Measurements from ENCODE around the gene VPS29.
A peak's percentile ranks its signal among the peaks of the same experiment; 100 is the strongest.
"Not testable (repeated sequence)": the region's sequence is repeated elsewhere in the genome, so short reads cannot be mapped to it uniquely, and the experiment has no call there.

VPS29 gene

DNA sequence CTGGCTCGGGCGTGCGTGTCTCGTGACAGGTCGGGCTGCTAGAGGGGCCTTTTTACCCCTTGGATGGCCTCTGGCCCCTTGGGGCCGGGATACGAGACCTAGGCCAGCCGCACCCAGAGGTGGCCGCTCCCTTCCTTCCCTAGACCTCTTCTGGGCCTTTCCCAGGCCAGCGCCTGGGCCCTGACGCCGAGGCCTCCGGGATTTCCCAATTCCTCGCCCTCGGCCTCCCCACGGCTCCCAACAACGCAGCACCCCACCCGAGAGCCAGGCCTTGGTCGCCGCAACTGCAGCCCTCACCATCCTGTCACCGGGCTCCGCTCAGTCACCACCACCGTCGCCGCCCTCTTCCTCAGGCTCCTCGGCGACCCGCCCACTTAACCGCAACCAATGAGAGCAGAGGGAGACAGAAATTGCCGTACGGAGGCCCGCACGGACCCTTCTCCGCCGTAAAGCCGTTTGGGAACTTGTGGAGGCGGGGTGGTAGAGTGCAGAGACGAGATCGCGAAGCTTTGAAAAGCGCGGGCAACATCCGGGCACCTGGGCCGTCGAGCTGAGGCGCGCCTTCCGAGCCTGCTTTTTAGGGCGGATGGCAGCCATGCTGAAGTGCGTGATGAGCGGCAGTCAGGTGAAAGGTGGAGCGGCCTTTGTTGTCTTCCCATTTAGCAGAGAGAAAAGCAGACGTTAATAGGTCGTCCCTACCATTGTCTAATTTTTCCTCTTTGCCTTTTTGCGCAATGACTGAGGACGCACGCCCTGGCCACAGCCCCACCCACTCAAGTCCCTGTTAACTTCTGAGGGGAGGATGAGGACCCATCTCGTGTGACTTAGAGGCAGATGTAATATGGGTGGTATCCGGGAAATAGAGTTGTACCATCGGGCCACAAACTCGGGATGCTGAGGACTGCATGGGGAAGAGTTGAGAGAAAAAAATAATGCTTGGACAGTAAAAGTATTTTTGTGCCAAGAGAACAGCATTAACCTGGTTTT lies at the start of gene VPS29, which contains the start of gene RAD9B:
Gene VPS29, minus strand, starts transcription at position 360 of the 987 bp plus-strand sequence. Its CDS starts 60 bp downstream, at position 300.
Gene RAD9B, plus strand, starts transcription at position 580 of the 987 bp plus-strand sequence. Its CDS starts 7 bp downstream, at position 587.
- DNase-seq (ENCODE audit: low spot score), result peak; percentile 97

GRCh38 chr12:110550981-110551380 lies 49.1 kb upstream of the VPS29 start:
- DNase-seq (ENCODE audit: low spot score), result no peak

GRCh38 chr12:110549716-110550115 lies 47.8 kb upstream of the VPS29 start:
- no peak for DNase-seq (ENCODE audit: low spot score)

DNA sequence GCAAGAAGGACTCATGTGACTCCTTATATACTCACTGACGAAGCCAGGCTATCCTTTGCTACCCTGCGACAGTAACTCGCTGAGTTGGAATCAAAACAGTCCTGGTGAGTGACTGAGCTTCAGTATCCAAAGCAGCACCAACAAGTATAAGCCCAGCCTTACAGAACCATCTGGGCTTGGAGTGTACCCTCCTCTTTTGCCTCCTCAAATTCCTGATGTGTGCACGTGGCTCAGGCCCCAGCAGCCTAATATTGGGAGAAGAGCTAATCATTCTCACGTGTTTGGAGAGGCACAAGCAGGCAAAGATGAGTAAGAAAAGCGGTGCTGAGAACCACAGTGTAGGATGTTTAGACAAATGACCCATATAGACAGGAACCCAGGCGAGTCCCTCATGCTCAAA lies 46.8 kb upstream of the VPS29 start:
- DNase-seq (ENCODE audit: low spot score), result no peak

DNA sequence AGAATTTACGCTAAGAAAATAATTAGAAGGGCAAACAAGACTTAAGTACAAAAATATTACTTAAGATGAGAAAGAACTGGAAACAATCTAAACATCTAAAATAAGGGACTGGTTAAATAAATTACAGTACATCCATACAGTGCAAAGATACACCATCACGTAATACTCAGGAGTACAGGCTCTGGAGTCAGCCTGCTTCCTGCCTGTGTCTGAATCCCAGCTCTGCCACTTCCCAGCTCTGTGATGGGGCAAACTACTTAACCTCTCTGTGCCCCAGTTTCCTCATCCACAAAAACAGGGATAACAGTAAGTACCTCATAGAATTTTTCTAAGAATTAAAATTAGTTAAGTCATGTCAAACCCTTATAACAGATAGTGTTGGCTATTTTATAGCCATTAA lies 45.2 kb upstream of the VPS29 start:
- no peak for DNase-seq (ENCODE audit: low spot score)

GRCh38 chr12:110546339-110546738 lies 44.4 kb upstream of the VPS29 start:
- no peak for DNase-seq (ENCODE audit: low spot score)

DNA sequence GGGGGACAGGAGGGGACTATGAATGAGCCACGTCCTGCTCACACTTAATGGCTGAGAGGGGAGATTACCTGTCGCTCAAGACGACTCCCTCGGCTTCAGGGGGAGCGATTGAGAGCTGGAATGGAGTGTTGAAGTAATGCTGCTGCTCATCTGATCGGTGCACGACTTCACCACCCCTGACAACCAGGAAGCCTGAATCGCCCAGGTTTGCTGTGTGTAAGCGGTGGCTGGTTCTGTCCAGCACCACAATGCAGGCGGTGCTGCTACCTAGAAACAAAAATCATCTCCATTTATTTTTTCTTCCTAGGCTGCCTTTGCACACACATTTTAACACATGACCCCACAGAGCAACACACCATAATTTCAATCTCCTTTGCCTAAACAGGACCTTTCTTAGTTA lies 43.9 kb upstream of the VPS29 start:
- no peak for DNase-seq (ENCODE audit: low spot score)

- not testable (repeated sequence) for DNase-seq (ENCODE audit: low spot score)
Observed at GRCh38 chr12:110545259-110545658, 43.3 kb upstream of the VPS29 start.

GRCh38 chr12:110543965-110544364 lies 42.1 kb upstream of the VPS29 start:
- DNase-seq (ENCODE audit: low spot score), result no peak

- peak; percentile 80 for DNase-seq (ENCODE audit: low spot score)
Observed at GRCh38 chr12:110543252-110543959, 41.5 kb upstream of the VPS29 start.

DNA sequence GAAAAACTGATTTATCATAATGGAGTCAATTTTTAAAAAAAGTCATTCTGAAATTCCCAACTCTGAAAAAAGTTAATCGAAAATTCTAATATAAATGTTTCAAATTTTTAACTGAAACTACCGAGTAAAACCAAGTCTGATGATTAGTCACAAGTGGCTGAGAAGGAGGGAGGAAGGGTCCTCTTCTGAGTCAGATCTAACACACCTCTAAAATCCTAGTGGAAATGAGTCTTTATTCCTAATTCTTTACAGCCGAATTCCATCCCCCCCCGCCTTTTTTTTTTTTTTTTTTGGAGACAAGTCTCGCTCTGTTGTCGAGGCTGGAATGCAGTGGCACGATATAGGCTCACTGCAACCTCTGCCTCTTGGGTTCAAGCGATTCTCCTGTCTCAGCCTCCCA lies 38.1 kb upstream of the VPS29 start:
- no peak for DNase-seq (ENCODE audit: low spot score)

DNA sequence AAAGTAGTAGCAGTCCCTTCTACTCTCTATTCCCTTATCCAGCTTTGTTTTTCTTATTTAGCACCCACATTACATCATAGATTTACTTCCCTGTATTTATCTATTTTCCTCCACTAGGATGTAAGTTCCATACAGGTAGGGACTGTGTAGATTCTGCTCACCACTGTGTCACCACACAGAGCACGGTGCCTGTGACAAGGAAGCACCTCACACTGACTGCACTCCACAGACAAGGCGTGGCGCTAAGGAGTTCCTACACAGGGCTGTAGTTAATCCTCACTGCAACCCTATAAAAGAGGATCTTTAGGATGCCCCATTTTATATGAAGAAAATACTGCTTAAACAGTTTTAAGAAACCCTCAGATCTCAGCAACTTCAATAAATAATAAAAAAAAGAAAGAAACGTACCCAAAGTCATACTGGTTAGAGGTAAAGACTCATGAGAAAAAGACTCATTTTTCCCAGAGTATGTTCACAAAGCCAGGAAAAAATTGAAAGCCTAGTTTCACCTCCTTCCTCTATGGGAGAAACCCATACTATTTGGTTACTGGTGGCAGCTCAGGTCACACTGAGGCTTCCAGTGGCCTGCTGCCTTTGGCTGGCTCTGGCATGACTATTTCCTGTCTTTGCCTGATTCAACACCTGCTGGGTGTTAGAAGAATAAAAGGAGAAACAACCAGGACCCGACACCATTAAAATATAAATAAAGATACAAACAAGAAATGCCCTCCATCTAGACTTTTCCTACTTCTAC lies 37.1 kb upstream of the VPS29 start:
- no peak for DNase-seq (ENCODE audit: low spot score)

DNA sequence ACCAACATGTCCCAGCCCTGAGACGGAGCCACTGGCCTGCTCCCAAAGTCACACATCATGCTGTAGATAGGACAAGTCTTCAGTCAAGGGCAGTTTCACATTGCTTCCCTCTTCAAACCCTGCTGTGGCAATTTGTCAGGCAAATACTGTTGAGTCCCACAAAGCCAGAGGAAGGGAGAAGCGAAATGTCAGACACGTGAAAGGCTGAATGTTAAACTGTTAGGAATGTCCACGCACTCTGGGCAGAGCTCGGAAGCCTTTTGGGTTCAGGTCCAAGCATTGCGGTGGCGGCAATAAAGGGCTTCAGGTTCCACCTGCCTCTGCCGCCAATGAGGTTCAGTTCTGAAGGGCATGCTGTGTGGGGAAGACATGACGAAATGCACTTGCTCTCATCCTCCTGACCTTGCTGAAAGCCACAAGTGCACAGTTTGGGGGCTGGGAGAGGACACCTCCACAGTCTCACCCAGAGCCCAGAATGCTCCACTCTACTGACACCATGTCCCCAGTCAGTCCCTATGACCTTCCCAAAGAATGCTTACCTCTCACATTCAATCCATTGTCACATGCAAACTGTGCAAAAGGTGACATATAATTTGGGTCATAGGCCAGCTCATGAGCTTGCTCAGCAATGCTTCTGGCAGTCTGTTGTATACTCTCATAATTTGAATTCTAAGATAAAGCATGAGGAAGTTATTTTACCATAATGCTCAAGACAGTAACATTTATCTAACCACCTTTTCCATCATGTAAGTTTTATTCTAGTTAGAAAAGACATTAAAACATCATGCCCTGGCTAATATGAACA lies 35.9 kb upstream of the VPS29 start:
- DNase-seq (ENCODE audit: low spot score), result peak; percentile 32

DNA sequence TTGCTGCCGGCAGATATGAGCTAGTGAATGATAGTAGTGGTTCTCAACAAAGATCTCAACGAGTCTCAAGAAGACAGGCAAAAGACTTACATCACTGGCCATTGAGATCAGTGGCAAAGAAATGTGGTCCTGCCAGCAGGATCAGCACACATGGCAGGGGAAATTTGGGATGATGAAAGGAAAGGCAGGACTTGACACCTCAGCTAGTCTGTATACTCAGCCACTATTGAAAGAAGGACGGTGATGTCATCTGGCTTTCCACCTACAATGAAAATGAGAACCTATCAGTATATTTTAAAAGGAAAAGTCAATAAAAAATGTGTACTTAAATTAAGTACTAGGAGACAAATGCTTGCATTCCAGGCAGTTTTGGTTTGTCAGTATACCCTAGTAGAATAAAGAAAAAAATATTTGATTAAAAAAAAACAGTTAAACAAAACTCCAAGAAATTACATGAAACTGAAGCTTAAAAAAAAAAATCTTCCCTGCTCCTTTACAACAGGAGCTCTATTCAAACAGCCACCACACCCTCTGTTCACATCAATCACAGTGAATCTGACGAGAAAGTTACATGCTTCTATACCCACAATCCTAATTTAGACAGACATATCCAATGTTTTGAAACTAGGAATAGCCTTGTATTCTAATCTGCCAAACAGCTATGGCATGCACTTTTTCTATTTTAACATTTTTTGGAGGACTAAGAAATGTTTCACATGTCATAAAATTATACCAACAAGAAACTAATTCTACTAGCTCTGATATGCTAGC lies 35.1 kb upstream of the VPS29 start:
- DNase-seq (ENCODE audit: low spot score), result no peak

- DNase-seq (ENCODE audit: low spot score), result no peak
Observed at GRCh38 chr12:110534811-110535210, 32.9 kb upstream of the VPS29 start.

- DNase-seq (ENCODE audit: low spot score), result no peak
Observed at GRCh38 chr12:110533607-110534006, 31.7 kb upstream of the VPS29 start.

DNA sequence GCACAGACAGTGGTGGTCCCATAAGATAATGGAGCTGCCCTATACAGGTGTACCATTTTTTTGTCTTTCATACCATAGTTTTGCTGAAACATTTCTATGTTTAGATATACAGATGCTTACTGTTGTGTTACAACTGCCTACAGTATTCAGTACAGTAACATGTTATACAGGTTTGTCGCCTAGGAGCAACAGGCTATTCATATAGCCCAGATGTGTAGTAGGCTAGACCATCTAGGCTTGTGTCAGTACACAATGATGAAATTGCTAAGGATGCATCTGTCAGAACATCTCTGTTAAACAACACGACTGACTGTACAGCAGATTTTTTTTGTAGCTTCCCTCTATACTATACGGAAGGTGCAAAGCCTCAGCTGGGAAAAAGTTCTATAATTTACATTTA lies 30.7 kb upstream of the VPS29 start:
- DNase-seq (ENCODE audit: low spot score), result no peak

- DNase-seq (ENCODE audit: low spot score), result peak; percentile 59
Observed at GRCh38 chr12:110531741-110532333, 29.9 kb upstream of the VPS29 start.

DNA sequence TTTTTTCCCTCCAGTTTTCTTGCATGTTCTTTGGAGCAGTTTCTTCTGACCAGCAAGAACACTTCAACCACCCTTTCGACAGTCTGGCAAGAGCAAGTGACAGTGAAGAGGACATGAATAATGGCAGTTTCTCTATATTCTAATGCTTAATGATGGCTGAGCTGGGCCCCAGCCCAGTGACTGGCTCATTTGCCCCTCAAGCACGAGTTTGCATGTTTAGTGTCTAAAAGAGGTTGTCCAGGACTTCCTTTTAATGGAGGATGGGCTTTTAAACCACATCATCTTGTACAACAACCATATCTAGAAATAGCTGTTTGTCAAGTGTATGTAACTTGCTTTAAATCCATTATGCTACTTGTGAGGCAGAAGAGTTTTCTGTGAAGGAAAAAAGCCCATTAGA lies 28.6 kb upstream of the VPS29 start:
- DNase-seq (ENCODE audit: low spot score), result no peak

- DNase-seq (ENCODE audit: low spot score), result no peak
Observed at GRCh38 chr12:110528277-110528839, 26.4 kb upstream of the VPS29 start.

All from cerebellar cortex (tissue), 1 donor.